ENCODE results near the gene ERFL.

DNA sequence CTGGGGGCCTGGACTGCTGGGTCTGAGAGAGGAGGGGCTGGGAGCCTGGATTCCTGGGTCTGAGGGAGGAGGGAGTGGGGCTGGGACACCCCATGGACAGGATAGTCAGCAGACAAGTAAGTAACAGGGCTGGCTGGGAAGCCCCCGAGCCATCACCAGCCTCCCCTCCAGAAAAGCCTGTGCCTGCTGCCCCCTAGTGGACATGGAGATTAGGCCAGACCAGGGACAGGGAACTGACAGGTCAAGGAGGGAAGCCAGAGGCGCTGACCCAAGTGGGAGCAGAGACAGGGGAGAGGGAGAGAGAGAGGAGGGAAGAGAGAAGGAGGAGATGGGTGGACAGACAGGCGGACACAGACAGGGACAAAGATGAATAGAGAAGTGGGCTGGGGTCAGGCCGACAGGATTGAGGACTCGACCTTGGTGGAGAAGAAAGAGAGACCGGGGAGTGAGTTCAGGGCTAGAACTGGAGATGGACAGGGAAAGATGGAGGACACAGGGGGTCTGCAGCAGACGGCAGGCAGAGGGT is 6.7 kb upstream of the ERFL start:
- TF ChIP-seq, protein P1, sequence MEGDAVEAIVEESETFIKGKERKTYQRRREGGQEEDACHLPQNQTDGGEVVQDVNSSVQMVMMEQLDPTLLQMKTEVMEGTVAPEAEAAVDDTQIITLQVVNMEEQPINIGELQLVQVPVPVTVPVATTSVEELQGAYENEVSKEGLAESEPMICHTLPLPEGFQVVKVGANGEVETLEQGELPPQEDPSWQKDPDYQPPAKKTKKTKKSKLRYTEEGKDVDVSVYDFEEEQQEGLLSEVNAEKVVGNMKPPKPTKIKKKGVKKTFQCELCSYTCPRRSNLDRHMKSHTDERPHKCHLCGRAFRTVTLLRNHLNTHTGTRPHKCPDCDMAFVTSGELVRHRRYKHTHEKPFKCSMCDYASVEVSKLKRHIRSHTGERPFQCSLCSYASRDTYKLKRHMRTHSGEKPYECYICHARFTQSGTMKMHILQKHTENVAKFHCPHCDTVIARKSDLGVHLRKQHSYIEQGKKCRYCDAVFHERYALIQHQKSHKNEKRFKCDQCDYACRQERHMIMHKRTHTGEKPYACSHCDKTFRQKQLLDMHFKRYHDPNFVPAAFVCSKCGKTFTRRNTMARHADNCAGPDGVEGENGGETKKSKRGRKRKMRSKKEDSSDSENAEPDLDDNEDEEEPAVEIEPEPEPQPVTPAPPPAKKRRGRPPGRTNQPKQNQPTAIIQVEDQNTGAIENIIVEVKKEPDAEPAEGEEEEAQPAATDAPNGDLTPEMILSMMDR (IDR thresholded peaks at IDR 0.05; ENCODE audit: insufficient read depth, low read length), result peak; percentile 71
- no peak for TF ChIP-seq POLR2AphosphoS5 (IDR thresholded peaks at IDR 0.05; ENCODE audit: low read depth)
- TF ChIP-seq, protein P2, sequence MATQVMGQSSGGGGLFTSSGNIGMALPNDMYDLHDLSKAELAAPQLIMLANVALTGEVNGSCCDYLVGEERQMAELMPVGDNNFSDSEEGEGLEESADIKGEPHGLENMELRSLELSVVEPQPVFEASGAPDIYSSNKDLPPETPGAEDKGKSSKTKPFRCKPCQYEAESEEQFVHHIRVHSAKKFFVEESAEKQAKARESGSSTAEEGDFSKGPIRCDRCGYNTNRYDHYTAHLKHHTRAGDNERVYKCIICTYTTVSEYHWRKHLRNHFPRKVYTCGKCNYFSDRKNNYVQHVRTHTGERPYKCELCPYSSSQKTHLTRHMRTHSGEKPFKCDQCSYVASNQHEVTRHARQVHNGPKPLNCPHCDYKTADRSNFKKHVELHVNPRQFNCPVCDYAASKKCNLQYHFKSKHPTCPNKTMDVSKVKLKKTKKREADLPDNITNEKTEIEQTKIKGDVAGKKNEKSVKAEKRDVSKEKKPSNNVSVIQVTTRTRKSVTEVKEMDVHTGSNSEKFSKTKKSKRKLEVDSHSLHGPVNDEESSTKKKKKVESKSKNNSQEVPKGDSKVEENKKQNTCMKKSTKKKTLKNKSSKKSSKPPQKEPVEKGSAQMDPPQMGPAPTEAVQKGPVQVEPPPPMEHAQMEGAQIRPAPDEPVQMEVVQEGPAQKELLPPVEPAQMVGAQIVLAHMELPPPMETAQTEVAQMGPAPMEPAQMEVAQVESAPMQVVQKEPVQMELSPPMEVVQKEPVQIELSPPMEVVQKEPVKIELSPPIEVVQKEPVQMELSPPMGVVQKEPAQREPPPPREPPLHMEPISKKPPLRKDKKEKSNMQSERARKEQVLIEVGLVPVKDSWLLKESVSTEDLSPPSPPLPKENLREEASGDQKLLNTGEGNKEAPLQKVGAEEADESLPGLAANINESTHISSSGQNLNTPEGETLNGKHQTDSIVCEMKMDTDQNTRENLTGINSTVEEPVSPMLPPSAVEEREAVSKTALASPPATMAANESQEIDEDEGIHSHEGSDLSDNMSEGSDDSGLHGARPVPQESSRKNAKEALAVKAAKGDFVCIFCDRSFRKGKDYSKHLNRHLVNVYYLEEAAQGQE (IDR thresholded peaks at IDR 0.05; ENCODE audit: insufficient replicate concordance, low read depth), result no peak
